ENCODE measurements around the gene GTPBP4.

DNA sequence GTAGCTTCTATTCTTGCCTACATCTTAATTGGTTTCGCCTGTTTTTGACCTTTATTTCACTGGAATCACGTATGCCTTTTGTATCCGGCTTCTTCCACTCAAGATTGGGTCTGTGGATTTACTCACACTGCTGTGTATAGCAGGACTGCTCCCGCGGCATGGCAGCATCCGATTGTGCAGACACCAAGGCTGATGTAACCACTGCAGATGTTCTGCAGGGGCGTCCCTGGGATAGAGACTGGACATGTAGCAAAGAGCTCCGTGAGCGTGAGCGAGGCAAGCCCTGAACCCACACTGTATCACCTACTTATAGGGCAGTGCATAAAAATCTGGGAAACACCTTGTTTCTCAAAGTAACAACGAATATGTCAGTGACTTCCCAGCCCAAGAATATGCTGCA is 48.9 kb downstream of the GTPBP4 start:
- TF ChIP-seq CTCF (IDR thresholded peaks at IDR 0.05) (no peak), EP300 (IDR thresholded peaks at IDR 0.05) (no peak), POLR2AphosphoS5 (IDR thresholded peaks at IDR 0.05) (no peak), POLR2A (IDR thresholded peaks at IDR 0.05; ENCODE audit: low read depth) (no peak)

Measured in esophagus muscularis mucosa (tissue), 4 donors.